ENCODE results near the gene NBEAL1.

- TF ChIP-seq, protein P1, sequence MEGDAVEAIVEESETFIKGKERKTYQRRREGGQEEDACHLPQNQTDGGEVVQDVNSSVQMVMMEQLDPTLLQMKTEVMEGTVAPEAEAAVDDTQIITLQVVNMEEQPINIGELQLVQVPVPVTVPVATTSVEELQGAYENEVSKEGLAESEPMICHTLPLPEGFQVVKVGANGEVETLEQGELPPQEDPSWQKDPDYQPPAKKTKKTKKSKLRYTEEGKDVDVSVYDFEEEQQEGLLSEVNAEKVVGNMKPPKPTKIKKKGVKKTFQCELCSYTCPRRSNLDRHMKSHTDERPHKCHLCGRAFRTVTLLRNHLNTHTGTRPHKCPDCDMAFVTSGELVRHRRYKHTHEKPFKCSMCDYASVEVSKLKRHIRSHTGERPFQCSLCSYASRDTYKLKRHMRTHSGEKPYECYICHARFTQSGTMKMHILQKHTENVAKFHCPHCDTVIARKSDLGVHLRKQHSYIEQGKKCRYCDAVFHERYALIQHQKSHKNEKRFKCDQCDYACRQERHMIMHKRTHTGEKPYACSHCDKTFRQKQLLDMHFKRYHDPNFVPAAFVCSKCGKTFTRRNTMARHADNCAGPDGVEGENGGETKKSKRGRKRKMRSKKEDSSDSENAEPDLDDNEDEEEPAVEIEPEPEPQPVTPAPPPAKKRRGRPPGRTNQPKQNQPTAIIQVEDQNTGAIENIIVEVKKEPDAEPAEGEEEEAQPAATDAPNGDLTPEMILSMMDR (optimal IDR thresholded peaks at IDR 0.05 in 1 of 3, IDR thresholded peaks at IDR 0.05 in 1 of 3, conservative IDR thresholded peaks at IDR 0.05 in 1 of 3; ENCODE audit: extremely low read depth in 1 of 3, insufficient read depth in 2 of 3, low read length in 3 of 3) = no peak
- no peak for TF ChIP-seq EZH2 (IDR thresholded peaks at IDR 0.05; ENCODE audit: low read length)
Measured at GRCh38 chr2:202965810-202966460, 48.7 kb upstream of the NBEAL1 start.
